Astrocyte (in vitro differentiated cells and primary cell): ENCODE data around the gene EML6. TPM values are rescaled to one million over a fixed set of nuclear protein-coding genes. Genes with fewer than 3 reads are reported as not detected.

Source experiments
- DNase-seq: peaks from one replicate; pipeline ENCODE4 v3.0.0-alpha.2; 2010; ENCODE audit warnings: low read depth
- FAIRE-seq: peaks from 2 replicates; lab custom pipeline; 2011; peaks lifted over from hg19 to GRCh38; lab: Jason Lieb, UNC
- H2AFZ ChIP-seq: 2 replicates; pipeline ENCODE4 v1.6.0; 2012; ENCODE audit warnings: low read depth, low read length, inconsistent platforms
- H3K27ac ChIP-seq: 2 replicates; pipeline ENCODE4 v1.5.1; 2011; ENCODE audit warnings: low read depth, low read length, inconsistent platforms
- H3K27me3 ChIP-seq: 2 replicates; pipeline ENCODE4 v1.6.0; 2011; ENCODE audit warnings: low read length, inconsistent platforms; ENCODE audit not compliant: insufficient read depth
- H3K36me3 ChIP-seq: 2 replicates; pipeline ENCODE4 v1.5.1; 2011; ENCODE audit warnings: low read length, inconsistent platforms; ENCODE audit not compliant: insufficient read depth
- H3K4me1 ChIP-seq: 2 replicates; pipeline ENCODE4 v1.5.1; 2011; ENCODE audit warnings: low read length, inconsistent platforms; ENCODE audit not compliant: insufficient read depth
- H3K4me2 ChIP-seq: 2 replicates; pipeline ENCODE4 v1.6.0; 2012; ENCODE audit warnings: low read length, inconsistent platforms
- H3K4me3 ChIP-seq: 2 replicates; pipeline ENCODE4 v1.5.1; 2011; ENCODE audit warnings: low read depth, mild to moderate bottlenecking, low read length, inconsistent platforms; ENCODE audit not compliant: insufficient read depth
- H3K79me2 ChIP-seq: 2 replicates; pipeline ENCODE4 v1.6.0; 2012; ENCODE audit warnings: mild to moderate bottlenecking, low read length, inconsistent platforms; ENCODE audit not compliant: insufficient read depth
- H3K9ac ChIP-seq: 2 replicates; pipeline ENCODE4 v1.6.0; 2012; ENCODE audit warnings: mild to moderate bottlenecking, low read length, inconsistent platforms
- H3K9me3 ChIP-seq: 2 replicates; pipeline ENCODE4 v1.5.1; 2012; ENCODE audit warnings: low read depth, mild to moderate bottlenecking, low read length, inconsistent platforms; ENCODE audit not compliant: insufficient read depth
- H4K20me1 ChIP-seq: 2 replicates; pipeline ENCODE4 v1.6.0; 2012; ENCODE audit warnings: low read length, inconsistent platforms; ENCODE audit not compliant: insufficient read depth
- H3K27ac Mint-ChIP-seq: one replicate; pipeline ENCODE4 v1.8.0; 2021; ENCODE audit warnings: mild to moderate bottlenecking, mixed read lengths; ENCODE audit not compliant: unreplicated experiment
- H3K27me3 Mint-ChIP-seq: one replicate; pipeline ENCODE4 v1.8.0; 2021; ENCODE audit warnings: low read depth, mixed read lengths; ENCODE audit not compliant: unreplicated experiment
- H3K36me3 Mint-ChIP-seq: one replicate; pipeline ENCODE4 v1.8.0; 2021; ENCODE audit warnings: low read depth, mixed read lengths; ENCODE audit not compliant: unreplicated experiment
- H3K4me1 Mint-ChIP-seq: one replicate; pipeline ENCODE4 v1.8.0; 2021; ENCODE audit warnings: low read depth, mixed read lengths; ENCODE audit not compliant: unreplicated experiment
- H3K4me3 Mint-ChIP-seq: one replicate; pipeline ENCODE4 v1.8.0; 2021; ENCODE audit warnings: mild to moderate bottlenecking, moderate library complexity, mixed read lengths; ENCODE audit not compliant: unreplicated experiment
- H3K9me3 Mint-ChIP-seq: one replicate; pipeline ENCODE4 v1.8.0; 2021; ENCODE audit warnings: mild to moderate bottlenecking, mixed read lengths; ENCODE audit not compliant: unreplicated experiment
- EZH2 ChIP-seq: IDR thresholded peaks from 2 replicates; pipeline ENCODE4 v1.6.1; 2012; ENCODE audit warnings: mild to moderate bottlenecking, low read length, inconsistent platforms; ENCODE audit not compliant: insufficient read depth
- total RNA-seq: library from RNA; stranded (reverse); gene quantifications from 2 replicates; pipeline ENCODE4 v1.2.1, GENCODE V29; 2021
- TF ChIP-seq, protein P1 (sequence below): IDR thresholded peaks from 2 replicates; pipeline ENCODE4 v1.5.1; 2011; ENCODE audit warnings: low read depth, mild to moderate bottlenecking, inconsistent platforms, low read length, moderate library complexity; ENCODE audit not compliant: insufficient read depth

Gene EML6
- total RNA-seq, 1 donor from 2014 or later: 0.23 TPM

GRCh38 chr2:54776494-54776893, 53.0 kb downstream of the EML6 start:
- FAIRE-seq: no peak
- Histone ChIP-seq H3K4me2 (no peak overlapping the region), H3K27ac (no peak overlapping the region), H3K27me3 (no peaks in the 10 kb centered on the region), H3K4me3 (no peak overlapping the region), H3K36me3 (no peaks in the 10 kb centered on the region), H3K4me1 (peaks cover 14% of the 10 kb centered on the region), H4K20me1 (no peaks in the 10 kb centered on the region), H3K9me3 (no peaks in the 10 kb centered on the region), H3K9ac (no peak overlapping the region), H2AFZ (no peak overlapping the region), H3K79me2 (no peaks in the 10 kb centered on the region)
- Mint-ChIP-seq H3K4me3 (no peak overlapping the region), H3K4me1 (peaks cover 7% of the 10 kb centered on the region), H3K27ac (no peak overlapping the region), H3K27me3 (no peaks in the 10 kb centered on the region), H3K36me3 (peaks cover 7% of the 10 kb centered on the region), H3K9me3 (peaks cover 12% of the 10 kb centered on the region)
- DNase-seq: no peak
- TF ChIP-seq, protein P1, sequence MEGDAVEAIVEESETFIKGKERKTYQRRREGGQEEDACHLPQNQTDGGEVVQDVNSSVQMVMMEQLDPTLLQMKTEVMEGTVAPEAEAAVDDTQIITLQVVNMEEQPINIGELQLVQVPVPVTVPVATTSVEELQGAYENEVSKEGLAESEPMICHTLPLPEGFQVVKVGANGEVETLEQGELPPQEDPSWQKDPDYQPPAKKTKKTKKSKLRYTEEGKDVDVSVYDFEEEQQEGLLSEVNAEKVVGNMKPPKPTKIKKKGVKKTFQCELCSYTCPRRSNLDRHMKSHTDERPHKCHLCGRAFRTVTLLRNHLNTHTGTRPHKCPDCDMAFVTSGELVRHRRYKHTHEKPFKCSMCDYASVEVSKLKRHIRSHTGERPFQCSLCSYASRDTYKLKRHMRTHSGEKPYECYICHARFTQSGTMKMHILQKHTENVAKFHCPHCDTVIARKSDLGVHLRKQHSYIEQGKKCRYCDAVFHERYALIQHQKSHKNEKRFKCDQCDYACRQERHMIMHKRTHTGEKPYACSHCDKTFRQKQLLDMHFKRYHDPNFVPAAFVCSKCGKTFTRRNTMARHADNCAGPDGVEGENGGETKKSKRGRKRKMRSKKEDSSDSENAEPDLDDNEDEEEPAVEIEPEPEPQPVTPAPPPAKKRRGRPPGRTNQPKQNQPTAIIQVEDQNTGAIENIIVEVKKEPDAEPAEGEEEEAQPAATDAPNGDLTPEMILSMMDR: no peak

GRCh38 chr2:54783349-54783748, 59.9 kb downstream of the EML6 start:
- no peak overlapping the region for H3K9ac ChIP-seq
- H2AFZ ChIP-seq: no peak overlapping the region
- no peaks in the 10 kb centered on the region for H3K79me2 ChIP-seq
- H3K27me3 ChIP-seq: no peaks in the 10 kb centered on the region
- no peaks in the 10 kb centered on the region for H3K4me1 Mint-ChIP-seq
- H3K36me3 Mint-ChIP-seq: no peaks in the 10 kb centered on the region
- H3K36me3 ChIP-seq: no peaks in the 10 kb centered on the region
- H4K20me1 ChIP-seq: no peaks in the 10 kb centered on the region
- no peak overlapping the region for H3K4me2 ChIP-seq
- no peaks in the 10 kb centered on the region for H3K4me1 ChIP-seq
- no peaks in the 10 kb centered on the region for H3K9me3 Mint-ChIP-seq
- H3K27me3 Mint-ChIP-seq: peaks cover 2% of the 10 kb centered on the region
- DNase-seq: no peak
- TF ChIP-seq, protein P1: no peak
- TF ChIP-seq EZH2: no peak
- no peak for FAIRE-seq
- no peak overlapping the region for H3K4me3 Mint-ChIP-seq
- no peak overlapping the region for H3K27ac Mint-ChIP-seq
- no peak overlapping the region for H3K4me3 ChIP-seq
- no peak overlapping the region for H3K27ac ChIP-seq
- H3K9me3 ChIP-seq: no peaks in the 10 kb centered on the region

- Mint-ChIP-seq H3K4me1 (no peaks in the 10 kb centered on the region), H3K9me3 (peaks cover 3% of the 10 kb centered on the region), H3K27me3 (peaks cover 2% of the 10 kb centered on the region), H3K27ac (no peak overlapping the region), H3K36me3 (no peaks in the 10 kb centered on the region), H3K4me3 (no peak overlapping the region)
- Histone ChIP-seq H3K4me3 (no peak overlapping the region), H3K79me2 (no peaks in the 10 kb centered on the region), H3K9ac (no peak overlapping the region), H2AFZ (no peak overlapping the region), H3K4me1 (no peaks in the 10 kb centered on the region), H3K27ac (no peak overlapping the region), H4K20me1 (no peaks in the 10 kb centered on the region), H3K9me3 (no peaks in the 10 kb centered on the region), H3K36me3 (no peaks in the 10 kb centered on the region), H3K4me2 (no peak overlapping the region), H3K27me3 (no peaks in the 10 kb centered on the region)
- TF ChIP-seq, protein P1: no peak
- no peak for TF ChIP-seq EZH2
- DNase-seq (no peak), FAIRE-seq (no peak)
Measured at GRCh38 chr2:54787270-54787669, 63.8 kb downstream of the EML6 start.
